IPS-20b (cell line): ENCODE measurements around the gene NYNRIN.

Experiments
- H3K27ac ChIP-seq: one replicate; pipeline ENCODE4 v1.5.1; 2013; ENCODE audit warnings: low read length
- H3K27me3 ChIP-seq: 2 replicates; pipeline ENCODE4 v1.6.1; 2013; ENCODE audit warnings: mild to moderate bottlenecking, low read length, inconsistent platforms; ENCODE audit not compliant: insufficient read depth
- H3K36me3 ChIP-seq: 2 replicates; pipeline ENCODE4 v1.6.1; 2013; ENCODE audit warnings: low read depth, mild to moderate bottlenecking, inconsistent platforms, low read length, moderate library complexity; ENCODE audit not compliant: insufficient read depth
- H3K4me1 ChIP-seq: 2 replicates; pipeline ENCODE4 v1.6.1; 2013; ENCODE audit warnings: mild to moderate bottlenecking, control low read depth, inconsistent platforms, low read length, moderate library complexity; ENCODE audit not compliant: insufficient read depth
- H3K4me3 ChIP-seq: 2 replicates; pipeline ENCODE4 v1.5.1; 2013; ENCODE audit warnings: mild to moderate bottlenecking, low read length, inconsistent platforms
- H3K9ac ChIP-seq: 2 replicates; pipeline ENCODE4 v1.6.1; 2013; ENCODE audit warnings: low read depth, mild to moderate bottlenecking, inconsistent platforms, low read length, moderate library complexity
- H3K9me3 ChIP-seq: 2 replicates; pipeline ENCODE4 v1.6.1; 2013; ENCODE audit warnings: mild to moderate bottlenecking, low read depth, low read length, inconsistent platforms; ENCODE audit not compliant: insufficient read depth

The NYNRIN gene

DNA sequence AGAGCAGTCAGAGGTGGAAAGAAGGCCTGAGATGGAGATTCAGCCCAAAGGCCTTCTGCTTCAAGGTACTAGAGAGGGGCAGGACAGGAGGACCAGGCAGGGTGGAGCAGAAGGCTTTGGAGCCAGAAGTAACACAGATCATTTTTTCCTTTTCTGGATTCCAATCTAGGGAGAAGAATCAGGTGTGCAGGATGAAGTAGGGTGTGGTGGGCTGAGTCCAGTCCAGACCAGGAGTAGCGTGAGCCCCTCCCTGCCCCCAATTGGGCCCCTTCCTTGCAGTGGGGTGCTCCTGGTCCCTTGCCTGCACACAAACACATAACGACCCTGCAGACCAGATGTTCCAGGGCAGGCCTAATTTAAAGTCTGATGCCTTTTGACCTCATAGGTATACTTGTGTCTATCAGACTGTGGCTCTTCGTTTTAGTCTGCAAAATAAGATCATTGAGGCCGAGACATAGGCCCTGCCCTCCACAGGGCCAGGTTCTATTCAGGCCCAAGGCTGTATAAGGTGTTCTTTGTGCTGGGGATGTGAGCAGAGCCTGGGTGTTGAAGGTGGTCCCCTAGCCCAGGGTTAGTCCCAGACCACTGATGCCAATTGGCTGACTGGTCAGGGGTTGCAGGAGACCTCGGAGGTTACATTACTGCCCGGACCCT is 1.0 kb upstream of the NYNRIN start:
- Histone ChIP-seq H3K27ac (peak overlapping the region; percentile 74), H3K27me3 (peaks cover 13% of the 10 kb centered on the region), H3K9me3 (no peaks in the 10 kb centered on the region), H3K36me3 (no peaks in the 10 kb centered on the region), H3K4me3 (peak overlapping the region; percentile 79; the same call in 1 of the 2 replicates), H3K4me1 (peaks cover 11% of the 10 kb centered on the region), H3K9ac (no peak overlapping the region; the same call in 1 of the 2 replicates)

- Histone ChIP-seq H3K27ac (peak overlapping the region; percentile 74), H3K4me1 (peaks cover 11% of the 10 kb centered on the region), H3K9ac (no peak overlapping the region; the same call in 1 of the 2 replicates), H3K27me3 (peaks cover 13% of the 10 kb centered on the region), H3K9me3 (no peaks in the 10 kb centered on the region), H3K36me3 (no peaks in the 10 kb centered on the region), H3K4me3 (peak overlapping the region; percentile 79; the same call in 1 of the 2 replicates)
Observed at GRCh38 chr14:24398293-24398652, 530 bp upstream of the NYNRIN start.

DNA sequence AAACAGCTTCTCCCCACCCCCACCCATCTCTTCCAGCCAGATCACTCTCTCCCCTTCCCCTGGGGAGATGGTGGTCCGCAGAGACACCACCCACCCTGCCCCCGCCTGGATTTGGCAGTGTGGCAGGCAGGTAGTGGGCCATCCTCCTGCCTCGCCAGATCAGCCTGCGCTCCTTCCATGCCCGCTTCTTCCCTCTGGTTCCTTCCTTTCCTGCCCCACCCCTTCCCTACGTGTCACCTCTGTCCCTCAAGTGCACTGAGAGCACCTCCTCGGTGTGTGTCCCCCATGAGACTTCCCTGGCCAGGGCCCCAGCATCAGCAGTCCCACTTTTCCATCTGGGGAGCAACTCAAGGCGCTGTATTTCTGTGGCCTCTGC is 632 bp downstream of the NYNRIN start:
- Histone ChIP-seq H3K9me3 (no peaks in the 10 kb centered on the region), H3K4me1 (peaks cover 11% of the 10 kb centered on the region), H3K9ac (peak overlapping the region; percentile 64; the same call in 1 of the 2 replicates), H3K27ac (no peak overlapping the region), H3K27me3 (peaks cover 13% of the 10 kb centered on the region), H3K36me3 (no peaks in the 10 kb centered on the region), H3K4me3 (peak overlapping the region; percentile 79)

- Histone ChIP-seq H3K4me1 (peaks cover 11% of the 10 kb centered on the region), H3K27ac (no peak overlapping the region), H3K9me3 (no peaks in the 10 kb centered on the region), H3K27me3 (peaks cover 13% of the 10 kb centered on the region), H3K4me3 (peak overlapping the region; percentile 79), H3K9ac (peak overlapping the region; percentile 64; the same call in 1 of the 2 replicates), H3K36me3 (no peaks in the 10 kb centered on the region)
Observed at GRCh38 chr14:24399999-24400718, 1.4 kb downstream of the NYNRIN start.

- Histone ChIP-seq H3K27me3 (peaks cover 13% of the 10 kb centered on the region), H3K4me1 (peaks cover 11% of the 10 kb centered on the region), H3K27ac (no peak overlapping the region), H3K9me3 (no peaks in the 10 kb centered on the region), H3K9ac (no peak overlapping the region), H3K36me3 (no peaks in the 10 kb centered on the region), H3K4me3 (no peak overlapping the region)
Observed at GRCh38 chr14:24401810-24402702, 3.3 kb downstream of the NYNRIN start.

- Histone ChIP-seq H3K9ac (no peak overlapping the region), H3K4me3 (no peak overlapping the region), H3K27me3 (peaks cover 13% of the 10 kb centered on the region), H3K4me1 (peaks cover 5% of the 10 kb centered on the region; the same call in 1 of the 2 replicates), H3K27ac (no peak overlapping the region), H3K9me3 (no peaks in the 10 kb centered on the region), H3K36me3 (no peaks in the 10 kb centered on the region)
Observed at GRCh38 chr14:24403294-24403998, 4.6 kb downstream of the NYNRIN start.

DNA sequence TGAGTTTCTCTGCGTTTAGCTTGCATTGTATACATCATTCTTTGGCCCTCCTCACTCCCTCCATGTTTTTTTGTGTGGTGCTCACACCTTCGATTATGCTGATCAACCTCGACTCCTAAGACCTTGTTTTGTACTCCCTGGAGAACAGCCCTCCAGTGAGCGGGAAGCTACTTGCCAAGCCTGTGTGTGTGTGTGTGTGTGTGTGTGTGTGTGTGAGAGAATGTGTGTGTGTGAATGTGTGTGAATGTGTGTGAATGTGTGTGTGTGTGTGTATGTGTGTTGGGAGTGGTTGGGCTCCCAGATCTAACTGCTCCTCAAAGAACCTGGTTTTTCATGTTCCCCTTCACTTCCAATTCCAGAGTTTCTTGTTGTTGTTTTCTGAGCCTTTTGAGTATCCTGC is 6.0 kb downstream of the NYNRIN start:
- H3K9ac ChIP-seq = no peak overlapping the region
- no peak overlapping the region for H3K4me3 ChIP-seq
- peaks cover 7% of the 10 kb centered on the region for H3K27me3 ChIP-seq
- no peak overlapping the region for H3K27ac ChIP-seq
- peaks cover under 1% of the 10 kb centered on the region; the same call in 1 of the 2 replicates for H3K4me1 ChIP-seq
- no peaks in the 10 kb centered on the region for H3K9me3 ChIP-seq
- no peaks in the 10 kb centered on the region for H3K36me3 ChIP-seq

DNA sequence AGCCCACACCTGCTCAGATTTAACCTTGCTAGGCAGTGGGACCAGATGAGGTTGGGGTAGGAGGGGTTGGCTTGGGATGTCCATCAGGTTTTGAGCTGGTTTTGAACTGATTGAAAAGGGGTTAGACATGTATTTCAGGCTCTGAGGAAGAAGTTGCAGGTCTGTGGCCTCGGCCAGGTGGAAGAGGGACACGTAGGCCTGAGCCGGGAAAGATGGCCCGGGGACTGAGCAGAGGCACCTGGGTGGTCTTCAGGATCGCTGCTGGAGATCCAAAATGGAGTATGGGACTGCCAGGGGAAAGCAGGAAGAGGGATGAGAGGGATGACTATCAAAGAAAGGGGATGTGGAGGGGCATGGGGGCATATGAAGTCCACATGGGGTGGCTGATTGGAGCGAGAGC is 7.6 kb downstream of the NYNRIN start:
- H3K27ac ChIP-seq = no peak overlapping the region
- H3K4me3 ChIP-seq = no peak overlapping the region
- no peaks in the 10 kb centered on the region for H3K27me3 ChIP-seq
- H3K4me1 ChIP-seq = no peaks in the 10 kb centered on the region
- no peak overlapping the region for H3K9ac ChIP-seq
- H3K9me3 ChIP-seq = no peaks in the 10 kb centered on the region
- H3K36me3 ChIP-seq = no peaks in the 10 kb centered on the region

- H3K9ac ChIP-seq = no peak overlapping the region
- no peak overlapping the region for H3K4me3 ChIP-seq
- H3K27ac ChIP-seq = no peak overlapping the region
- H3K9me3 ChIP-seq = no peaks in the 10 kb centered on the region
- no peaks in the 10 kb centered on the region for H3K27me3 ChIP-seq
- H3K4me1 ChIP-seq = no peaks in the 10 kb centered on the region
- H3K36me3 ChIP-seq = peaks cover 5% of the 10 kb centered on the region; the same call in 1 of the 2 replicates
Observed at GRCh38 chr14:24407608-24408325, 9.0 kb downstream of the NYNRIN start.

DNA sequence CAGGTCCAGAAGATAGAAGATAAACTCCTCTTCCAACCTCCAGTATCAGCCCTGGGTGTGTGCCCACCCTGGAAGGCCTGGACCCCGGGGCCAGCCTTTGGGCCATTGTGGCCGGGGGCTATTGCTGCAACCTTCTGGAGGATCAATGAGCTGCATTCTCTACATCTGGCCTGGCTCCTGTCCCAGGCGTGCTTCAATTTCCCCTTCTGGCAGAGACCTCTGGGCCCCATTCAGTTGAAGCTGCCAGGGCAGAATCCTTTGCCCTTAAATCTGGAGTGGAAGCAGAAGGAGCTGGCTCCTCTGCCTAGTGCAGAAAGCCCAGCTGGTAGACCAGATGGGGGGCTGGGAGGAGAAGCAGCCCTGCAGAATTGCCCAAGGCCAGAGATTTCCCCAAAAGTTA is 10.0 kb downstream of the NYNRIN start:
- Histone ChIP-seq H3K9me3 (no peaks in the 10 kb centered on the region), H3K4me3 (no peak overlapping the region), H3K36me3 (peaks cover 13% of the 10 kb centered on the region; the same call in 1 of the 2 replicates), H3K27me3 (no peaks in the 10 kb centered on the region), H3K4me1 (no peaks in the 10 kb centered on the region), H3K27ac (no peak overlapping the region), H3K9ac (no peak overlapping the region)
